MM.1S (cell line): ENCODE results near the gene TENT4B.

Experiments used
- EZH2 ChIP-seq: fragments of 300-600 bp; sonication (generic); optimal IDR thresholded peaks from 2 replicates; pipeline ENCODE3; 2017; ENCODE audit warnings: low read depth, mild to moderate bottlenecking, antibody characterized with exemption, low read length, mixed read lengths
- TF ChIP-seq, protein P1 (sequence below): fragments of 300-600 bp; sonication (generic); IDR thresholded peaks from 2 replicates; pipeline ENCODE4 v1.5.1; 2016; ENCODE audit warnings: antibody characterized with exemption, low read length, mixed read lengths

GRCh38 chr16:50152807-50153595 lies at the start of gene TENT4B:
- TF ChIP-seq, protein P1, sequence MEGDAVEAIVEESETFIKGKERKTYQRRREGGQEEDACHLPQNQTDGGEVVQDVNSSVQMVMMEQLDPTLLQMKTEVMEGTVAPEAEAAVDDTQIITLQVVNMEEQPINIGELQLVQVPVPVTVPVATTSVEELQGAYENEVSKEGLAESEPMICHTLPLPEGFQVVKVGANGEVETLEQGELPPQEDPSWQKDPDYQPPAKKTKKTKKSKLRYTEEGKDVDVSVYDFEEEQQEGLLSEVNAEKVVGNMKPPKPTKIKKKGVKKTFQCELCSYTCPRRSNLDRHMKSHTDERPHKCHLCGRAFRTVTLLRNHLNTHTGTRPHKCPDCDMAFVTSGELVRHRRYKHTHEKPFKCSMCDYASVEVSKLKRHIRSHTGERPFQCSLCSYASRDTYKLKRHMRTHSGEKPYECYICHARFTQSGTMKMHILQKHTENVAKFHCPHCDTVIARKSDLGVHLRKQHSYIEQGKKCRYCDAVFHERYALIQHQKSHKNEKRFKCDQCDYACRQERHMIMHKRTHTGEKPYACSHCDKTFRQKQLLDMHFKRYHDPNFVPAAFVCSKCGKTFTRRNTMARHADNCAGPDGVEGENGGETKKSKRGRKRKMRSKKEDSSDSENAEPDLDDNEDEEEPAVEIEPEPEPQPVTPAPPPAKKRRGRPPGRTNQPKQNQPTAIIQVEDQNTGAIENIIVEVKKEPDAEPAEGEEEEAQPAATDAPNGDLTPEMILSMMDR, result no peak
- TF ChIP-seq EZH2, result no peak
